ENCODE data around the gene THAP10.
A peak's percentile ranks its signal among the peaks of the same experiment; 100 is the strongest.
"Not testable (repeated sequence)": the region's sequence is repeated elsewhere in the genome, so short reads cannot be mapped to it uniquely, and the experiment has no call there.

The THAP10 gene

GRCh38 chr15:70876011-70876410, 16.2 kb downstream of the THAP10 start:
- FAIRE-seq = no peak

DNA sequence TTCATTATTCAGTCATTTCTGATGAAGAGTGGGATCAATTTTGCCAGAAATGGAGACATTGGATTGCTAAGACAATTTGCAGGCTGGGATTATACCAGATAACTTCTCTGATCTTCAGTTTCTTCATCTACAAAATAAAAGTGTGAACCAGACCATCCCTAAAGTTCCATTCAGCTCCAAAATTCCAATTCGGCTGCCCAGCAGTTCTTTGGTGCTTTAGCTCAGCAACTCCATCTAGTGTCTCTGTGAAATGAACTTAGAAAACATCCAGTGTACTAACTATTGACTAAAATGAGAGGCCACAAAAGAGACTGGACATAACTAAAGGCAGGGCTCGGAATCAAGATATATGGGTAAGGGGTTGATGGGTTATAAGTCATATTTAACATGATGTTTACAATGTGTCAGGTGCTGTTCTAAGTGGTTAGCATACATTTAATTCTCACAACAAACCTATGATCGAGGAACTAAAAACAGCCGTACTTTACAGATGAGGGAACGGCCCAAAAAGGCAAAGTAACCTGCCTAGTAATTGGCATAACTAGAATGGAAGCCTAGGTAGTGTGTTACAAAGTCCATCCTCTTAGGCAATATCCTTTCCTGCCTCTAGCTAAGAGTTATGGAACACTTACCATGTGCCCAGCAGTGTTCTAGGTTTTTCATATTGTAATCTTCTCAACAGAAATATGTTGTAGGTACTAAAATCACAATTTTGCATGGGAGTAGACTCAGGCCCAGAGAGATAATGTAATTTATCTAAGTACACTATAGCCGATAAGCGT, 17.0 kb downstream of the THAP10 start:
- peak; percentile 83 for FAIRE-seq

- no peak for FAIRE-seq
Observed at GRCh38 chr15:70873232-70874054, 18.8 kb downstream of the THAP10 start.

DNA sequence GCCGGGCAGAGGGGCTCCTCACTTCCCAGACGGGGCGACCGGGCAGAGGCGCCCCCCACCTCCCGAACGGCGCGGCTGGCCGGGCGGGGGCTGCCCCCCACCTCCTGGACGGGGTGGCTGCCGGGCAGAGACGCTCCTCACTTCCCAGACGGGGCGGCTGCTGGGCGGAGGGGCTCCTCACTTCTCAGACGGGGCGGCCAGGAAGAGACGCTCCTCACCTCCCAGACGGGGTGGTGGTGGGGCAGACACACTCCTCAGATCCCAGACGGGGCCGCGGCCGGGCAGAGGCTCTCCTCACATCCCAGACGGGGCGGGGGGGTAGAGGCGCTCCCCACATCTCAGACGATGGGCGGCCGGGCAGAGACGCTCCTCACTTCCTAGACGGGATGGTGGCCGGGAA, 20.7 kb downstream of the THAP10 start:
- not testable (repeated sequence) for FAIRE-seq

GRCh38 chr15:70870051-70870450, 22.2 kb downstream of the THAP10 start:
- peak; percentile 93 for FAIRE-seq

DNA sequence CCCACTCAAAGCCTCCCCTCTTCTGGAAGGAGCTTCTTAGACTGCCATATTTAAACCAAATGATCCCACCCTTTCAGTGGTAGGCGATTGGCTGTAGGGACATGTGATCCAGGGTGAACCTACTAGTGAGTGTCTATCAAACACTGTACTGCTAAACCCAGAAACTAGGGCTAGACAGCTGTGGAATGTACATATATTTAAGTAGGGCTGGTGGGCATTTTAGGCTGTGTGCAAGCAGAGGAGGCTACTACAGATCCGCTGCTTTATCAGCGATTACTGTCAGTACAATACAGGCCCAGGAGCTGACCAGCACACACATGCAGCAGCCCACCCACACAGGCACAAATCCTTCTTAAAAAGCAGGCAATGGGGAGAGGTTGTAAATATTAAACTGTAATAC, 22.9 kb downstream of the THAP10 start:
- FAIRE-seq = no peak

GRCh38 chr15:70867911-70868467, 24.2 kb downstream of the THAP10 start:
- peak; percentile 59 for FAIRE-seq

DNA sequence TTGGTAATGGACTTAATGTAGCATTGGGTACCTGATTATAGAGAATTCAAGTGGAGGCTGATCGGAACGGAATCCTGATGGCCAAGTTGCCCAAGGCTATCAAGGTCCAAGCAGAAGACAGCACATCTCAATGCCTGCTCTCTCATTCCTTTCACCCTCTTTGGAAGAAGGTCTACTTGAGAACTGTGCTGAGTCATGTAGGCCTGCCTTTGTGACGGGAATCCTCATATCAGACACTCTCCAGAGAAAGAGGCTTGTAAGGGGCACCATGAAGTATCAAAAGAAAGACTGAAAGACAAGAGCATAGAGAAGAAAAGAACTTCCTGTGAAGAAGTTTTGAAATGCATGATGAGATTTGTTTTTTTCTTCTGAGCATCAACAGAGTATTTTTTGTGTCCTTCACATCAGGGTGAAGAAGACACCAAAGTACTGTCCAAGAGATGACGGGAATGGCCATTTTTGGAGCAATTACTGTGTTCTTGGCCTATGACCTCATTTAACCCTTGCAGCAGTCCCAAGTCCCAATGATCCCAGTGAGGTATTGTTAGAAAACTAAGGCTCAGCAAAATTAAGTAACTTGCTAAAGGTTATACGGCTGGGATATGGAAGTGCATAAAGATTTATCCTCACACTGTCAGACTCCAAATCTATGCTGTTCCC, 25.1 kb downstream of the THAP10 start:
- no peak for FAIRE-seq

GRCh38 chr15:70863450-70864218, 28.6 kb downstream of the THAP10 start:
- FAIRE-seq = no peak

- no peak for FAIRE-seq
Observed at GRCh38 chr15:70859998-70860397, 32.2 kb downstream of the THAP10 start.

- no peak for FAIRE-seq
Observed at GRCh38 chr15:70859322-70859908, 32.8 kb downstream of the THAP10 start.

- FAIRE-seq = not testable (repeated sequence)
Observed at GRCh38 chr15:70858614-70859321, 33.5 kb downstream of the THAP10 start.

DNA sequence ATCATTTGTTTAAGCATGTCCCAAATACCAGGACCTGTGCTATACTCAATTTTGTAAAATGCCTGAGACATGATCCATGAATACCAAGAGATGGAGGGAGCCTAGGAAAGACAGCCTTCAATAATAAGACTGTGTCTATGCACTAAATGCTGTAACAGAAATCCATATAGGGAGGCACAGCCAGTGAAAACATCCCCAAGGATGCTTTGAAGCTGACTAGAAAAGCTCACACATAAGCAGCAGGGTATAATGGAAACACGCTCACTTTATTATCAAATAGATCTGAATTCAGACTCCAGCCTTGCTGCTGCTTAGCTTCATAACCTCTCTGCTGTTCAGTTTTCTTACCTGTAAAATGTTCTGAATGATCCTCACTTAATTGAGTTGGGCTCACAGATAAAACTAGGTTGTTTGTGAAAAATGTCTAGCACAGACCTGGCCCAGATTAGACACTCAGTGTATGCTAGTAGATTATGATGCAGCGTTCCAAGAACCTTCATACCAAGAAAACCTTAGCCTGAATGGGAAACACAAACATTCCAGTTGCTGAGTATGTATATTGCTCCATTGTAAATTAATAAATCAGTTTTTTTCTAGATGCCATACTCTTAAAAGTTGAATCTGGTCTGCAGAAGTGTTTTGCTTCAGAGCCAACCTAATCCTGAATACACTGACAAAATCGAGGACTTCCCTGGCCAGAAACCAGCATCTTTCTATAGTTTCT, 34.5 kb downstream of the THAP10 start:
- no peak for FAIRE-seq

DNA sequence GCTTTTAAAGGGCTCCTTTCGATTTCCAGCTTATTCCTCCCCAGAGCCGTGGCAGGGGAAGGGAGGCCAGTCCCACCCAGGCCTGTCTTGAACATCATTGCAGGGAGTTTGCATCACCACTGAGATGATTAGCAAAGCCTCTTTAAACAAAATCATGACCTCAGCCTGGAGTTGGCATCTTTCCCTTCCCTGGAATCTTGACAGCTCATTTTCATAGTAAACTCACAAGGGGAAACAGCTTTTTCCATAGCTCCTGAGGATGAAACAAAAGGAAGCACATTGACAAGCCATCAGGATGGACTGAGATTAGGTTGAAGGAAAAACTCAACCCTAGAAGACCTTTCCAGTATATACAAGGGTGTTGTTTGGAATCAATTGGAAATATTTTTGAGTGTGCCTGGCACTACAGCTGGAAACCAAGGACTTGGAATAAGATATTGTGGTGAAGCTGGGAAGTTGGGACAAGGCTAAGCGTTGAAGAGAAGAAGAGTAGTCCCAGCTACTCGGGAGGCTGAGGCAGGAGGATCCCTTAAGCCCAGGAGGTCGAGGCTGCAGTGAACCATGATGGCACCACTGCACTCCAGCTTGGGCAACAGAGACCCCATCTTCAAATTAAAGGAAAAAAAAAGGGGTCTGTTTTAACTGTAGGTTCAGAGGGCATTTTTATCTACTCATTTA, 35.2 kb downstream of the THAP10 start:
- FAIRE-seq = no peak

GRCh38 chr15:70856177-70856883, 35.9 kb downstream of the THAP10 start:
- no peak for FAIRE-seq

- no peak for FAIRE-seq
Observed at GRCh38 chr15:70855764-70856163, 36.5 kb downstream of the THAP10 start.

DNA sequence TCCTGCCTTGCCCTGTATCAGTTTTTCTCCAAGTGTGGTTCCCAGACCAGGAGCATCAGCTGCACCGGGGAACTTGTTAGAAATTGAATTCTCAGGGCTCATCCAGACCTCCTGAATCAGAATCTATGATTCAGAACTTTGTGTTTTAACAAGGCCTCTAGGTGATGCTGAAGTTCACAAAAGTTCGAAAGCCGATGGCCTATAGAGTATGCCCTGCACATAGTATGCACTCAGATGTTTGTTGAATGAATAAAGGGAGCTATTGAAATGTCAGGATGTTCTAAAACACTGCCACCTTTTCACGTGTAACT, 37.6 kb downstream of the THAP10 start:
- FAIRE-seq = no peak

- FAIRE-seq = no peak
Observed at GRCh38 chr15:70853973-70854665, 38.1 kb downstream of the THAP10 start, which contains the start of gene LARP6. TSS of gene LARP6 (minus strand) at chr15:70854157. CDS start at chr15:70854088, 69 bp downstream.
